SK-N-MC (cell line): ENCODE results near the gene CTNND2.

Experiments used
- EZH2 ChIP-seq: fragments of 200-600 bp; sonication (generic); IDR thresholded peaks from one replicate; pipeline ENCODE4 v1.6.1; 2017; ENCODE audit warnings: antibody characterized with exemption
- POLR2AphosphoS5 ChIP-seq: IDR thresholded peaks from 2 replicates; pipeline ENCODE4 v1.6.1; 2012; ENCODE audit warnings: mild to moderate bottlenecking, low read depth, low read length, borderline replicate concordance

GRCh38 chr5:11715461-11716196 lies 188.6 kb downstream of the CTNND2 start:
- TF ChIP-seq POLR2AphosphoS5 (no peak), EZH2 (no peak)
